ENCODE data around the gene IMMP2L. TPM values are rescaled to one million over a fixed set of nuclear protein-coding genes. Genes with fewer than 3 reads are reported as not detected.

IMMP2L gene
- total RNA-seq, 1 donor from 2014 or later = 17.8 TPM

GRCh38 chr7:111368381-111369065 lies 193.8 kb downstream of the IMMP2L start:
- Histone ChIP-seq H3K36me3 (no peaks in the 10 kb centered on the region), H3K4me1 (no peaks in the 10 kb centered on the region), H3K9me3 (replicated peaks) (no peaks in the 10 kb centered on the region), H3K4me3 (no peak overlapping the region), H3K27ac (replicated peaks) (no peak overlapping the region), H3K27me3 (ENCODE audit: low read depth) (no peaks in the 10 kb centered on the region)
- TF ChIP-seq CTCF (IDR thresholded peaks at IDR 0.05; ENCODE audit: borderline replicate concordance) = no peak
- intact Hi-C loops (cut with micrococcal nuclease) = no loop called here
- DNase-seq = no peak

DNA sequence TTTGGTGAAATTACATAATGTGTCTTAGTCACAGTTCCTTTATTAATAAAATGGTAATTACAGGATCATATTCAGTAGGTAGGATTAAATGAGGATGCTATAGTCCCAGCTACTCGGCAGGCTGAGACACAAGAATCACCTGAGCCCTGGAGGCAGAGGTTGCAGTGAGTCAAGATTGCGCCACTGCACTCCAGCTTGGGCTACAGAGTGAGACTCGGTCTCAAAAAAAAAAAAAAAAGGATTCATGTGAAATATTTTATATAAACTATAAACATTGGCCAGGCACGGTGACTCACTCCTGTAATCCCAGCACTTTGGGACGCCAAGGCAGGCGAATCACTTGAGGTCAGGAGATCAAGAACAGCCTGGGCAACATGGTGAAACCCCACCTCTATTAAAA lies 197.9 kb downstream of the IMMP2L start:
- no peak for TF ChIP-seq CTCF (IDR thresholded peaks at IDR 0.05; ENCODE audit: borderline replicate concordance)
- Histone ChIP-seq H3K27ac (replicated peaks) (no peak overlapping the region), H3K27me3 (ENCODE audit: low read depth) (no peaks in the 10 kb centered on the region), H3K36me3 (no peaks in the 10 kb centered on the region), H3K9me3 (replicated peaks) (no peaks in the 10 kb centered on the region), H3K4me3 (no peak overlapping the region), H3K4me1 (no peaks in the 10 kb centered on the region)
- intact Hi-C loops (cut with micrococcal nuclease) = no loop called here
- no peak for DNase-seq

GRCh38 chr7:111363099-111363498 lies 199.2 kb downstream of the IMMP2L start:
- no peak for DNase-seq
- TF ChIP-seq CTCF (IDR thresholded peaks at IDR 0.05; ENCODE audit: borderline replicate concordance) = no peak
- Histone ChIP-seq H3K36me3 (no peaks in the 10 kb centered on the region), H3K4me1 (no peaks in the 10 kb centered on the region), H3K27me3 (ENCODE audit: low read depth) (no peaks in the 10 kb centered on the region), H3K4me3 (no peak overlapping the region), H3K9me3 (replicated peaks) (no peaks in the 10 kb centered on the region), H3K27ac (replicated peaks) (no peak overlapping the region)
- intact Hi-C loops (cut with micrococcal nuclease) = no loop called here

GRCh38 chr7:111362506-111363054 lies 199.7 kb downstream of the IMMP2L start:
- H3K4me1 ChIP-seq = no peaks in the 10 kb centered on the region
- DNase-seq = no peak

GRCh38 chr7:111358915-111359314 lies 203.4 kb downstream of the IMMP2L start:
- DNase-seq = no peak
- Histone ChIP-seq H3K36me3 (no peaks in the 10 kb centered on the region), H3K27me3 (ENCODE audit: low read depth) (no peaks in the 10 kb centered on the region), H3K4me1 (no peaks in the 10 kb centered on the region), H3K9me3 (replicated peaks) (no peaks in the 10 kb centered on the region), H3K27ac (replicated peaks) (no peak overlapping the region), H3K4me3 (no peak overlapping the region)
- intact Hi-C loops (cut with micrococcal nuclease) = no loop called here
- no peak for TF ChIP-seq CTCF (IDR thresholded peaks at IDR 0.05; ENCODE audit: borderline replicate concordance)

More at GRCh38 chr7:111362506-111363054, 199.7 kb downstream of the IMMP2L start:
- no peaks in the 10 kb centered on the region for H3K27me3 ChIP-seq (ENCODE audit: low read depth)
- no peak overlapping the region for H3K27ac ChIP-seq (replicated peaks)
- TF ChIP-seq CTCF (IDR thresholded peaks at IDR 0.05; ENCODE audit: borderline replicate concordance) = no peak
- intact Hi-C loops (cut with micrococcal nuclease) = no loop called here
- H3K9me3 ChIP-seq (replicated peaks) = no peaks in the 10 kb centered on the region
- no peak overlapping the region for H3K4me3 ChIP-seq
- H3K36me3 ChIP-seq = no peaks in the 10 kb centered on the region

All from left ventricle myocardium inferior (tissue), 1 donor.